GM13977 (cell line): ENCODE results near the gene GMDS.

Experiments used
- DNase-seq: peaks from one replicate; pipeline ENCODE4 v3.0.0; 2012; ENCODE audit warnings: low spot score
- CTCF ChIP-seq: IDR thresholded peaks from 2 replicates; pipeline ENCODE4 v1.5.1; 2012; ENCODE audit warnings: mild to moderate bottlenecking, control low read depth; ENCODE audit not compliant: insufficient read depth; ENCODE audit errors: extremely low read depth, missing control alignments
- in situ Hi-C: fragments of 300-500 bp; cut with MboI; formaldehyde crosslinking; loops from one replicate; pipeline ENCODE4 v1.12.0; 2022; ENCODE audit warnings: low sequenced_read_pairs, low pct_unique_long_range_greater_than_20kb, mixed read lengths, inconsistent platforms; ENCODE audit not compliant: unreplicated experiment

GMDS gene

GRCh38 chr6:1737463-1738311 is 507.7 kb downstream of the GMDS start:
- DNase-seq, result no peak
- in situ Hi-C loops, result no loop called here
- no peak for TF ChIP-seq CTCF

- DNase-seq, result no peak
- in situ Hi-C loops, result no loop called here
- no peak for TF ChIP-seq CTCF
Observed at GRCh38 chr6:1736346-1737105, 508.9 kb downstream of the GMDS start.

- in situ Hi-C loops, result no loop called here
- DNase-seq, result no peak
- TF ChIP-seq CTCF, result no peak
Observed at GRCh38 chr6:1735239-1735803, 510.1 kb downstream of the GMDS start.

GRCh38 chr6:1730882-1731281 is 514.5 kb downstream of the GMDS start:
- no peak for DNase-seq
- no peak for TF ChIP-seq CTCF
- in situ Hi-C loops, result no loop called here

- no peak for TF ChIP-seq CTCF
- in situ Hi-C loops, result no loop called here
- DNase-seq, result no peak
Observed at GRCh38 chr6:1729750-1730140, 515.7 kb downstream of the GMDS start.

- TF ChIP-seq CTCF, result no peak
- no peak for DNase-seq
- in situ Hi-C loops, result no loop called here
Observed at GRCh38 chr6:1729133-1729749, 516.2 kb downstream of the GMDS start.
